ENCODE data around the gene TBC1D9. TPM values are rescaled to one million over a fixed set of nuclear protein-coding genes. Genes with fewer than 3 reads are reported as not detected.
A peak's percentile ranks its signal among the peaks of the same experiment; 100 is the strongest.
"Not testable (repeated sequence)": the region's sequence is repeated elsewhere in the genome, so short reads cannot be mapped to it uniquely, and the experiment has no call there.

Gene TBC1D9
- total RNA-seq (2014; rRNA removed; shearing (Covaris generic)), result 7.2 and 9.9 TPM in 2 replicates

DNA sequence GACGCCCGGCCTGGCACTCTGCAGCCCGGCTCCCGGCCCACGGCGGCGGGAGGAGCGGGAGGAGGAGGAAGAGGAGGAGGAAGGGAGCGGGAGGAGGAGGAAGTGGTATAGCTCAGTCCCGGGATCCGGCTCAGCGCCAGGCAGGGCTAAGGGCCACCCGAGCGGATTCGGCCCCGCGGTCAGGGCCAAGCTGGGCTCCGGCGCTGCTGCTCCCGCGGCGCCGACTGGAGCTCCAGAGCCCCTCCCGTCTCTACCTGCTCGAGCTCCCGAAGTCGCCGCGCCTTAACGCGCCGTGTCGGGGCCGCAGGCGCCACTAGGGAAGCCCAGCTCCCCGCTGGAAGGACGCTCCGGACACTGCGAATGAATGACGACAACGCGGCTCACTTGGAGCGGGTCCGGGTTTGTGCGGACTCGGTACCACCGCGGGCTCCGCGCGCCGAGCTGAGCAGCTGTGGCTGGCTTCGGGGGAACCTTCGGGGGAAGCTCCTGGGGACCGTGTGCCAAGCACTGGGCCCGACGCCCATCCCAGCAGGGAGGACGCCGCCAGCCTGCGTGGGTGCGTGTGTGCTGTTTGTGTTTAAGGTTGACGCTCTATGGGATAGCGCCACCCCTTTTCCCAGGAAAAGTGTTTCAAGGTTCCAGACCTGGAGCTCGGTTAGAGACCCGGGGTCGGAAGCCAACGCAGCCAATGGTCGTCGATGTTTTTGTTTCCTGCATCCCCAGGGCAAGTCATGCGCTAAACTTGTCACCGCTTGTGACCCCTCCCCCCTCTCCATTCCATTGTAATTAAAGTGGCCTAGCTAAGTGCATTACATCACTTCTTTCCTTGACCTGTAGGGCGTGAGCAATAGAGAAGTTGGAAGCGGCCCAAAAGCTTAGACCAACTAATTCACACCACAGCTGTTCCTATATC is at the start of gene TBC1D9:
Gene TBC1D9, minus strand, starts transcription at position 67 of the 913 bp plus-strand sequence. CDS start 340 bp downstream, outside the sequence.
- peak; percentile 75 for DNase-seq (ENCODE audit: low read depth)

DNA sequence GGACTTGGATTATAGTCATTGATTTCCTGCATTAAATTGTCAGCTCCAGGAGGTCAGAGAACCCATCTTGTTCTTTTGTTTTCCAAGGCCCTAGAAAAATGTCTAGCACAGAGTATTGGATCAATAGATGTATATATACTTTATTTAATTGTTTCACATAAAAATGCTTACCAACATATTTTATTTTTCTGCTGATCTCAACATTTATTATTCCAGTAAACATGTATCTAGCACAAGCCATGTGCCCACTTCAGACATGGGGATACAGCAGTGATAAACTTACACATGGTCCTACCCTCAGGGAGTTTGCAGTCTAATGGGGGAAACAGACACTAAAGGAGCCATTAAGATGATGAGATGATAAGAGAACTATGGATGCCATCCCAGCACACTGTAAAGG is 49.1 kb upstream of the TBC1D9 start:
- DNase-seq (ENCODE audit: low read depth), result no peak

DNA sequence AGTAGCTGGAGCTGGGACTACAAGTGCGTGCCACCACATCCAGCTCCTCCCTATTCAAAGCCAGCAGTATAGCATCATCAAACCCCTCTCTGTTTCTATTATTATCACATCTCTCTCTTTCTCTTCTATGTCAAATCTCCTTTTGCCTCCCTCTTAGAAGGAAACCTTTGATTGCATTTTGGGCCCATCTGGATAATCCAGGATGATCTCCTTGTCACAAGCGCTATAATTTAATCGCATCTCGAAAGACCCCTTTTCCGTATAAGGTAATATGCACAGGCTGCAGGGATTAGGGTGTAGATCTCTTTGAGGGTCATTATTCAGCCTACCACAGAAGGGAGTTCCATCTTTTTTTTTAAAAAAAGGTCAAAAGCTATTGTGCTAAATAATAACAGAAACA is 46.4 kb upstream of the TBC1D9 start:
- no peak for DNase-seq (ENCODE audit: low read depth)

DNA sequence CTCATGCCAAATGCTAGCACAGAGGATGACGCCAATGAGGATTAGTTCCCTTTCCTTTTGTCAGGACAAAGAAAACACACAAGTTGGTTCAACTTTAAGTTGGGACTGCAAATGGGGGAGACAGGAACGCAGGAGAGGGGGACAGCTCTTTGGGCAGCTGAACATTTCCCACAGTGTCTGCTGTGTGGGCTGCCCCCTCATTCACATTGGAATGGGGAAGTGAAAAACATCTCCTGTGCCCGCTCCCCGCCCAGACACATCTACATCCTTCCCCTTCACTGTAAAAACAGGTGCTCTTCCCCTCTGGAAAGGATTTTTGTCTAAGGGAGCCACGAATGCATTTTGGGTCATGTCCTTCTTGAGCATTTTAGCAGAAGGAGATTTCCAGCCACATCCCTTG is 44.5 kb upstream of the TBC1D9 start:
- no peak for DNase-seq (ENCODE audit: low read depth)

DNA sequence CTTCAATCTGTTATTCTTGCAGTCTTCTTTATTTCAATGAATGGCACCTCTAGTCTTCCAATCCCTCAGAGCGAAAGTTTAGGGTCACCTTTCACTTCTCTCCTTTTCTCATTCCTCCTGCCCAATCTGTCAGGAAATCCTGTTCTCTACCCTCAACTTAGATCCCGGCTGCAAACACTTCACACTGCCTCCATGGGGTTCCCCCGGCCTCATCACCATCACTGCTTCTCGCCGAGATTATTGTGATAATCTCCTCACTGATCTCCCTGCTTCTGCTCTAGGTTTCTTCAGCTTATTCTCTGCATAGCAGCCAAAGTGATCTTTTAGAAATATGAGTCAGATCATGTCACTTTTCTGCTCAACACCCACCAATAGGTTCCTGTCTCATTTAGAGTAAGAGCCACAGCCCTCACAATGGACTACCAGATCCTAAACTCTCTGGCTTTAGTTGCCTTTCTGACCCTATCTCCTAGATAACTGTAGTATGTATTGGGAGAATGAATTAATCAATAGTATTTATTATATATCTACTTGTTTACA is 43.6 kb upstream of the TBC1D9 start:
- no peak for DNase-seq (ENCODE audit: low read depth)

DNA sequence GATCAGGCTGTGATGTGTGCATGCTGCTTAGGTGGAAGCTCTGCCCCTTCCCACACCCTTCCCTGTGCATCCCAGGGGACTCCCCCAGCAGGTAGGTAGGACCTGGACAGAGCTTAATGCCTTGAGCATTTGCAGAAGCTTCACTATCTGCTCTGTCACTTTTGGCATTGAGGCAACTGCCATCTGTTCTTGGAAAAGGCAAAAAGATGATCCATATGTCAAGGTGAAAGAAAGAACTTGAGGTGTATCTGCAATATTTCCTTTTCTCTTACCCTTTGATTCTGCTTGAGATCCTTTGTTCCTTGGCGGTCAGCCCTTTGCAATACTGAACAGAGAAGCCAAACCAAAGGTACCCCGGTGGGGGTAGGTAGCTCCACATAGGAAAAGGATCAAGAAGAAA is 37.1 kb upstream of the TBC1D9 start:
- DNase-seq (ENCODE audit: low read depth), result no peak

DNA sequence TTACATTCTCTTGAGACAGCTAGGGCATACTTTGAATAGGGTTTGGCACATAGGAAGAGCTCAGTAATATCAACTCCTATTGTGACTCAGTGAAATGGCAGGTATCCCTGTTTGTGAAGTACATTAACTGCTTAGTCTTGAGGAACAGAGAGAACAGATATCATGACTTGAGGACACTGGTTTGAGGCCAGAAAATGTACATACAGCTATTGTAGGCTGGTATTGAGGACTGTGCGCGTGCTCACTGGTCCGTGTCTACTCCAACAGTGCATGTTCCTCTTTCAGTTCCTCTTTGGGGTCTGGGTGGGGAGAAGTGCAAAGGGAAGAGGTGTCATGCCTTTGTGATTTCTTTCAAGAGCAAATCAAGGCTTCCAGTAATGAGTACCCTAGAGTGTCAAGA is 34.6 kb upstream of the TBC1D9 start:
- no peak for DNase-seq (ENCODE audit: low read depth)

DNA sequence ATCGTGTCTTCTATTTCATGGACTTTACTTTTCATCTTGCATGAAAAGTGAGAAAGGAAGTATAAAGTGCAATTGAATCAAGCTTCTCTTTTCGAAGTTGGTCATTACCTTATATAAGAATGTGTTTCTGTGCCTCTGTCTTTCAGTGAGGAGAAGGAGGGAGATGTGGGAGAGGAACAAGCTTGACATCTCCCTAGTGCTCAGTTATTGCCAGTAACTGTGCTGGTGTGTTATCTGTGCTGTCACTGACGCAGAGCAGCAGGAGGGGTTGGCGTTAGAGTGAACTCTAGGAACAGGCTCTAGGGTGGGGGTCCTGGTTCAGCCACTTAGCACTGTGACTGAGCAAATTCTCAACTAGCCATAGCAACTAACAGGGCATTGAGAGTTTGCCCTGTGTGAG is 34.0 kb upstream of the TBC1D9 start:
- DNase-seq (ENCODE audit: low read depth), result no peak

DNA sequence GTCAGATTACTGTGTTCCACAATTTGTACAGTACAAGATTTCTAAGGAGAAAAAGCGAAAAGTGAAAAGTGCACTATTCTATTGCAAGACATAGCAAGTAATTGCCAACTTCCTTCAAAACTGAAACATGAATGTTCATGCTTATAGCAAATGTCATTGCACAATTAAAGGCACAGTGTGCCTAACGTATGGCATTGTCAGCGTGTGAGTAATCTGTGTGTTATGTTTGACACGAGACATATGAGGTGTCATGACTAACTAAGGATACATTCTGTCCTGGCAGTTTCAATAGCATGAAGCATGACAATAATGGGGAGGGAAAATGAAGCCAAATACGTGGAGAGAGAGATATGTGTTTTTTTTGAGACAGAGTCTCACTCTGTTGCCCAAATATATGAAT is 33.6 kb upstream of the TBC1D9 start:
- DNase-seq (ENCODE audit: low read depth), result peak; percentile 1

DNA sequence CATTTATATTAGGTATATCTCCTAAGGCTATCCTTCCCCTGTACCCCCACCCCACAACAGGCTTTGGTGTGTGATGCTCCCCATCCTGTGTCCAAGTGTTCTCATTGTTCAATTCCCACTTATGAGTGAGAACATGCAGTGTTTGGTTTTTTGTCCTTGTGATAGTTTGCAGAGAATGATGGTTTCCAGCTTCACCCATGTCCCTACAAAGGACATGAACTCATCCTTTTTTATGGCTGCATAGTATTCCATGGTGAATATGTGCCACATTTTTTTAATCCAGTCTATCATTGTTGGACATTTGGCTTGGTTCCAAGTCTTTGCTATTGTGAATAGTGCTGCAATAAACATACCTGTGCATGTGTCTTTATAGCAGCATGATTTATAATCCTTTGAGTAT is 26.6 kb upstream of the TBC1D9 start:
- DNase-seq (ENCODE audit: low read depth), result not testable (repeated sequence)

DNA sequence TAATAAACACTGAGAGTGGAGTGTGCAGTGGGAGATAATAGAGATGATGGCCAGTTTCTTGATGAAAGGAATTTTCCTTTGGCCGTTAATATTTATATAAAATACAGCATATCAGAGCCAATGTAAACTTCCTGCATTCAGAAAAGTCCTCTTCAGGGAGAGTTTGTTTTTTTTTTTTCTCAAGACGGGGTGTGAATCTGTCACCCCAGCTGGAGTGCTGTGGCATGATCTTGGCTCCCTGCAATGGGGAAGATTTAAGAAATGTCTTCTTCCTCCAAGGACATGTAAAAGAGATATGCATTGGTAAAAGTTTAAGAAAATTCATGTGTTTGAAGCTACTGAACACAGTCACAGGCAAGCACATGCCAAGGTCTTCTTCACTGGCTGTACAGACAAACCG is 25.4 kb upstream of the TBC1D9 start:
- no peak for DNase-seq (ENCODE audit: low read depth)

DNA sequence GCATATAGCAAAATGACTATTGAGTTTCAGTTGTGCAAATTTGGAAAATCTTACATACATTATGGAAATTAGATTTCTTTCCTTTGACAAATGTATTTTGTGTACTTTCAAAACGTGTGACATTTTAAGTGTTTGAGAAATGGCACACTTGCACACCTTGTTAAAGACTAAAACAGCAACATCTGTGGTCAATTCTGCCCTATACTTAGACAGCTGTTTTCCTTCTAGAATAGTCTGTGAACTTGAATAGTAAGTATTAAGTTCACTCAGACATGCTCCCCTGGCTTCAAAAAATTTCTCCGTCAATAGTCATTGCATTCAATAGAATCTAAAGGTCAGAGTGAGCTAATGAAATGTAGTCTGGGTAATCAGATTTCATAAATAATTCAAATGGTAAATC is 21.7 kb upstream of the TBC1D9 start:
- DNase-seq (ENCODE audit: low read depth), result no peak

DNA sequence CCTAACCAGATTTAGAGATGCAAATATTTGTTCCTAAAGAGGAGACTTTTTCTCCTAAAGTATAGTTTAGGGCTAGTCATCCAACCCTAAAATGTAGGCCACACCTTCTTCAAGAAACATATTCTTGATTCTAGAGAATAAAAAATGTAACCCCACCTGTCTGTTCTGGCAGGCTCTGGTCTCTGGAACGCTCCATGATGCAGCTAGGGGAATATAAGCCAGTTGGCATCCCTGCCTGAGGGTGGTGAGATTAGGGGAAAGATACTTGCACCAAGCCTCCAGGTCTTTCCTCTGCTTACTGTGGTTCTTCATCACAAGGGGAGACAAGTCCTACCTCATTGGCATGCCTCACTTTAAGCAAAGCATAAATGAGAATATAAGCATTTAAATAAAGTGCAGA is 21.2 kb upstream of the TBC1D9 start:
- no peak for DNase-seq (ENCODE audit: low read depth)

DNA sequence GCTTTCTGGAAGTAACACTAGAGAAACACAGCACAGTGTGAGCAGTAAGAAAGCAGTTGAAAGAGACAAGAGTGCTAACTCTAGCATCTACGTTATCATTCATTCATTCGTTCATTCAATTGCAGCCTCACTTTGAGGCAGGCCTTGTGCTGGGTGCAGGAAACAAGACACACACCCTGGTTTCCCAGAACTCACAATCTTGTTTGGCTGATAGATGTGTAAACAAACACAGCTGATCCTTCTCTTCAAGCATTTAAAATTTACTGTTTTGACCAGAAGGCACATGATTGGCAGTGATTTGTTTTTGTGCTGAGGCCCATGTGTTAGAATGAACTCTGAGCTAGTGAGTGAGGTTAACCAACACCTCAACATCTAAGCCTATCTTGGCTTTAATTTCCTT is 20.4 kb upstream of the TBC1D9 start:
- no peak for DNase-seq (ENCODE audit: low read depth)

DNA sequence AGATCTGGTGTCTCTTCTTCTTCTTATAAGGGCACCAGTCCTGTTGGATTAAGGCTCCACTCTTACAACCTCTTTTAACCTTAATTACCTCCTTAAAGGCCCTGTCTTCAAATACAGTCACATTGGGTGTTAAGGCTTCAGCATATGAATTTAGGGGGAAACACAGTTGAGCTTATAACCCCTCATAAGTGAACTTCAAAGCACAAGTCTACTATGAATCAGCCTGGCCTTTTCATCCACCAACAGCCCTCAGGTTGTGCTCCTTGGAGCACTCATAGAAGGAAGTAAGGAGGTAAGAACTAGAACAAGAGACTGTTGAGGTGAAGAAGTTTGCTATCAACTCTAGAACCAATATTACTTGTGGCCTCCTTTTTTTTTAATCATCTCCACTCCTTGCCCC is 18.8 kb upstream of the TBC1D9 start:
- no peak for DNase-seq (ENCODE audit: low read depth)

DNA sequence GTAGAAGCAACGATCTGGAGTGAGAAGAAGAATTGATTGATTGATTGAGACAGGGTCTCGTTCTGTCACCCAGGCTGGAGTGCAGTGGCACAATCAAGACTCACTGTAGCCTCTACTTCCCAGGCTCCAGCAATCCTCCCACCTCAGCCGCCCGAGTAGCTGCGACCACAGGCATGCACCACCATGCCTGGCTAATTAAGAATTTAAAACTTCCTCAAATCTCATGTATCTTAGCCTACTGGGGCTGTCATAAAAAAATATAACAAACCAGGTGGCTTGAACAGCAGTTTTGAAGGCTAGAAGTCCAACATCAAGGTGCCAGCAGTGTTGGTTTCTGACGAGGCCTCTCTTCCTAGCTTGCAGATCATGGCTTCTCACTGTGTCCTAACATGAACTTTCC is 18.3 kb upstream of the TBC1D9 start:
- no peak for DNase-seq (ENCODE audit: low read depth)

DNA sequence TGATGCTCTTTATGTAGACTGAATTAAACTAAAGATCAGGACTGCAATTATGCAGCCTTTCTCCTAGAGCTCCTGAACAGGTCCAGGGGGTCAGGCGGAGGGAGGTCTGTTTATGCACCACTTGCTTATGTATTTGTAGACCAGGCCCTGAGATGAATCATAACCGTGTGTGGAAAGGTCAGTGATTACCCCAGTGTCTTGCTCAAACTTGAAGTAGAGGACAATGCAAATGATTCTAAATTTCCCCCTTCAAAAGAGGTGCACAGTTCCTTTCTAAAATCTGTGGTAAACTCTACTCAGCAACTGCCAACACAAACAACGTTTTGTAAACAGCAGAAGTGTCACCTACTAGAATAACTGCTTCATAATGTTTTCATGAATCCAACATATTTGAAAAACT is 13.0 kb upstream of the TBC1D9 start:
- DNase-seq (ENCODE audit: low read depth), result no peak

DNA sequence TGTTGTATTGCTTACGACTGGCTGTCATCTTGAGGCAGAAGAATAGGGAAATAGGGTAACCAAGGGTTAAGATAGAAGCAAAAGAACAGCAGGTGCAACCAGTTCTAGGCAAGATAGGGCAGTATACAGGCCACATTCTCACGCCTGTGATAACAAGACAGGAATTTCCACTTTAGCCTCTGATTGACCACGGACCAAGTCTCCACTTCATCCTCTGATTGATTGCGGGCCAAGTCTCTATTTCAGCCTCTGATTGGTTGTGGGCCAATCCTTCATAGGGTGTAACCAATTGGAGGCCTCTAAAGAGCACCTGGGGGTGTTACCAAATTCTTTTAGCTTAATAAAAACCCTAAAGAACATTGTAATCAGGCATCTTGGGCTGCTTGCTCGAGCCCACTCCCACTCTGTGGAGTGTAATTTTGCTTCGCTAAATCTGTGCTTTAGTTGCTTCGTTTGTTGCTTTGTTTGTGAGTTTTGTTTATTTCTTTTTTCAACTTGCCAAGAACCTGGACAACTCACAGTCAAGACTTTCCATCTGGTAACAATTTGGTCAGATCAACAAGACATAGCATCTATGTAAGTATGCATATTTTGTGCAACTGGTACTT is 8.7 kb upstream of the TBC1D9 start:
- no peak for DNase-seq (ENCODE audit: low read depth)

DNA sequence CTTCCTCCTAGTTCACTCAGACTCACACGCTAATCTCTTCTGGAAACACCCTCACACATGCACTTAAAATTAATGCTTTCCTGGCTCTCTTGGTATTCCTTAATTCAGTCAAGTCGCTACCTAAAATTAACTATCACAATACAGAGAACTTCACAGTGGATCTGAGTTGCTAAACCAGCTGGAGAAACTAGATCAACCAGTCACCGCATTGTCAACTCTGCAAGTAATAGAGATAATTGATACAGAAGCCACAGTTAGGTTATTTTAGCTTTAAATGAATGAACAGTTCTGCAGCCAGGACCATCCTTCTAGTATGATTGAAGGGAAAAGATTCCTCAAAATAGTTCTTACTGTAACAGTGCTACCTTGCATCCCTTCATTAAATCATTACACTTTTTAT is 6.0 kb upstream of the TBC1D9 start:
- DNase-seq (ENCODE audit: low read depth), result no peak

DNA sequence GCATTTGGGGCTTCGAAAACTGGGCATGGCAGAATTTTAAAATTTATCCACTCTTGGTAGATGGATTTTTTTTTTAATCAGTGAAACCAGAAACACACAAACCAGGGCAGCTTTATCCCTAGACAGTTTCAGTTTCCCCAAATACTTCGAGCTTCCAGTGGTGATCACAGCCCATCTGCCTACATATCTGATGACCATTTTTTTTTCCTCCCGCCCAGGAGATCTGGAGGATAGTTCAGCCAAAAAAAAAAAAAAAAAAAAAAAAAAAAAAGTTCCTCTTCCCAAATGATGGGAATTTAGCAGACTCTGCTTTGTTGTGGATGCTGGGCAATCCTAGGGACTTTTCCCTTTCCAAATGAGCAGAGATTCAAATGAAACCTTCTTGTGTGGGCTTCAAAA is 1.0 kb upstream of the TBC1D9 start:
- no peak for DNase-seq (ENCODE audit: low read depth)

DNA sequence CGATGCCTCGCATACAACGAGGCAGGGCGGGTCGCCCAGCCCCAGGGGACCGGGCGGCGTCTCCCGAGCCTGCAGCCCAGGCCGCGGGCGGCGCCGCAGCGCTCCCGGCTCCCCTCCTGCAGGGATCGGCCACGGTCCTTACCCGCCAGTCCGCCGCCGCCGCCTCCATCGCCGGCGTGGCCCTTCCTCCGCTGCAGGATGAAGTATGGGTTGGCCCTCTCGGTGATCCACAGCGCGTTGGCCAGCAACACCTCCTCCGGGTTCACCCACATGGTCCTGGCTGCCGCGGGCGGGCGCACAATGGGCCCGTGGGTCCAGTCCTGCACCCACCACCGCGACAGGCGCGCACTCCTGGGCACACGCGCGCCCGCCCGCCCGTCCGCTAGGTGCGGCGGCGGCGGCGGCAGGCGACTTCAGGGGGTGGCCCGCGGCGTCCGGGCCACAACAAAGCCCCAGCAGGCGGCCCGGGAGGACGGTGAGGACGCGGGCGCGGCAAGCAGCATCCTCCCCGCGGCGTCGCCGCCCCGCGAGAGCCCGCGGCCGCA is 339 bp downstream of the TBC1D9 start:
- DNase-seq (ENCODE audit: low read depth), result peak; percentile 48

DNA sequence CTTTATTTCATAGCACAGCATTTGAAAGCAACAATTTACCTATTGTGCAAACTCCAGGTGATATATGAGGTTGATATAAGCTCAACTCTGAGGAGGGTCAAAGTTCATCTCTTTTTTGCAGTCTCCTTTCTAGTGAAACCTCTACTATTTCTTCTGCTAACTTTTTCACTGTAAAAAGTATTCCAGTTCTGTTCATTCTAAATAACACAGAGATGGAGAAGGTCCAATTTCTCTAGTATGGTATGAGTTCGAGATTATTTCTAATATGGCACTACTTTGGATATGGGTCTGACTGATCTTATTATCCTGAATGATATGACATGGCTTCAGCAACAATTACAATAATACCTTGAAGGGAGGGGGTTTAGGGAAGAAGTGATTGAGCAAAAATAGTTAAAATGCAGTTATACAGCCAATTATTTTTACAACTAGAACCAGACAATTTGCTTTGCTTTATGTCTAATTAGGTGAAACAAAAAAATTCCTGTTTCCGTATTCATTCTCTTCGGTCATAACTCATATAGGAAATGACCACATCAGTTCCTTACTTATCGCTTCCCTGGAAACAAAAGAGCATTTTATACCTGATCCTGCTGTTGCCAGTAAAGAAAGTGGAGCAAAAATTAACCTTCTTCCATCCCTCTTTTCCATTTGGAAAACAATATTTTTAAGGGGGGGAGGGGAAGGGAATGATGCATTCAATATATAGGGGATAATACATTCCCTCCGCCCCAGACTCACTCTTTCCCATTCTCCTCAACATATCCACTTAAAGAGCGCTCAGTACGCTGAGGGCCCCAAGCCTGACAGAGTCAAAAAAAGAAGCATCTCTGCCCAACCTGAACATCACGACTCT is 1.0 kb downstream of the TBC1D9 start:
- DNase-seq (ENCODE audit: low read depth), result no peak
